H1 (cell line): Measurements from ENCODE around the gene SLC44A1.

Source experiments
- CEBPB ChIP-seq: IDR thresholded peaks from 2 replicates; pipeline ENCODE4 v1.6.1; 2012; ENCODE audit warnings: low read depth, low read length
- EP300 ChIP-seq, 2 experiments: IDR thresholded peaks; 1 replicate in 1 of 2; 2 replicates in 1 of 2; pipeline ENCODE4 v1.6.1; 2011 to 2012; ENCODE audit warnings: low read depth in 2 of 2, low read length in 2 of 2, mild to moderate bottlenecking in 2 of 2, borderline replicate concordance in 1 of 2, inconsistent platforms in 1 of 2, moderate library complexity in 1 of 2
- EZH2 ChIP-seq: fragments of 200-600 bp; sonication (generic); IDR thresholded peaks from 2 replicates; pipeline ENCODE4 v1.7.1; 2012; ENCODE audit warnings: low read depth, mild to moderate bottlenecking, moderate library complexity, low read length, inconsistent platforms; ENCODE audit not compliant: severe bottlenecking
- POLR2A ChIP-seq, 2 experiments: IDR thresholded peaks; 1 replicate in 1 of 2; 2 replicates in 1 of 2; pipeline ENCODE4 v1.6.1; 2011; ENCODE audit warnings: low read depth in 2 of 2, low read length in 2 of 2, mild to moderate bottlenecking in 2 of 2; ENCODE audit errors: control extremely low read depth in 1 of 2
- RFX5 ChIP-seq: IDR thresholded peaks from 2 replicates; pipeline ENCODE4 v1.6.1; 2011; ENCODE audit warnings: low read depth, low read length, improper control_type of control experiment, borderline replicate concordance
- SP1 ChIP-seq: IDR thresholded peaks from 2 replicates; pipeline ENCODE4 v1.6.1; 2011; ENCODE audit warnings: low read depth, low read length
- TF ChIP-seq, protein P1 (sequence below), 3 experiments: IDR thresholded peaks; 1 replicate in 2 of 3; 2 replicates in 1 of 3; pipeline versions ENCODE4 v1.5.1 to v1.6.1; 2011; ENCODE audit warnings: low read length in 3 of 3, mild to moderate bottlenecking in 3 of 3, inconsistent platforms in 2 of 3, low read depth in 1 of 3, moderate library complexity in 1 of 3; ENCODE audit not compliant: insufficient read depth in 1 of 3; ENCODE audit errors: control extremely low read depth in 1 of 3
- TF ChIP-seq, protein P2 (sequence below): IDR thresholded peaks from 2 replicates; pipeline ENCODE4 v1.6.1; 2012; ENCODE audit warnings: low read length, inconsistent platforms

DNA sequence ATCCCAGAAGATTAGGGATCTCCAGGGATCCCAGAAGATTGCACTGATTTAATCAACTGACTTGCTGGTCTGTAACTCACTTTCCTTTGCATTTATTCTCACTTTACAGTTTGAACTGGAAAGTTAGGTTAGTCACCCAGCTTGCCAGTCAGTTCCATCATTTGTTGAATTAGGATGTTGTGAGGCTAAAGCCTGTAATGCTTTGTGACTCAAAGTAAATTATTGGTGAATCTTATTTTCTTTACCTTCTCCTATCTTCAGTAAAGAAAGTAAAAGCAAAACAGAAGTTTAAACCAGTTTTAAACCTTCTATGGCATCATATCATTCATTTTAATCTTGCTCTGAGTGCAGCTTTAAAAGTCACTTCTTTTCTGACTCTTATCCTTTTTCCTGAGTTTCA is 85.8 kb downstream of the SLC44A1 start:
- TF ChIP-seq EP300 (IDR thresholded peaks at IDR 0.05; ENCODE audit: borderline replicate concordance in 1 of 2, low read depth in 2 of 2, low read length in 2 of 2), result no peak
- no peak for TF ChIP-seq RFX5
- TF ChIP-seq EZH2, result no peak
- TF ChIP-seq, protein P1, sequence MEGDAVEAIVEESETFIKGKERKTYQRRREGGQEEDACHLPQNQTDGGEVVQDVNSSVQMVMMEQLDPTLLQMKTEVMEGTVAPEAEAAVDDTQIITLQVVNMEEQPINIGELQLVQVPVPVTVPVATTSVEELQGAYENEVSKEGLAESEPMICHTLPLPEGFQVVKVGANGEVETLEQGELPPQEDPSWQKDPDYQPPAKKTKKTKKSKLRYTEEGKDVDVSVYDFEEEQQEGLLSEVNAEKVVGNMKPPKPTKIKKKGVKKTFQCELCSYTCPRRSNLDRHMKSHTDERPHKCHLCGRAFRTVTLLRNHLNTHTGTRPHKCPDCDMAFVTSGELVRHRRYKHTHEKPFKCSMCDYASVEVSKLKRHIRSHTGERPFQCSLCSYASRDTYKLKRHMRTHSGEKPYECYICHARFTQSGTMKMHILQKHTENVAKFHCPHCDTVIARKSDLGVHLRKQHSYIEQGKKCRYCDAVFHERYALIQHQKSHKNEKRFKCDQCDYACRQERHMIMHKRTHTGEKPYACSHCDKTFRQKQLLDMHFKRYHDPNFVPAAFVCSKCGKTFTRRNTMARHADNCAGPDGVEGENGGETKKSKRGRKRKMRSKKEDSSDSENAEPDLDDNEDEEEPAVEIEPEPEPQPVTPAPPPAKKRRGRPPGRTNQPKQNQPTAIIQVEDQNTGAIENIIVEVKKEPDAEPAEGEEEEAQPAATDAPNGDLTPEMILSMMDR (IDR thresholded peaks at IDR 0.05; ENCODE audit: control extremely low read depth in 1 of 3, insufficient read depth in 1 of 3, low read depth in 1 of 3, low read length in 3 of 3), result no peak
- TF ChIP-seq, protein P2, sequence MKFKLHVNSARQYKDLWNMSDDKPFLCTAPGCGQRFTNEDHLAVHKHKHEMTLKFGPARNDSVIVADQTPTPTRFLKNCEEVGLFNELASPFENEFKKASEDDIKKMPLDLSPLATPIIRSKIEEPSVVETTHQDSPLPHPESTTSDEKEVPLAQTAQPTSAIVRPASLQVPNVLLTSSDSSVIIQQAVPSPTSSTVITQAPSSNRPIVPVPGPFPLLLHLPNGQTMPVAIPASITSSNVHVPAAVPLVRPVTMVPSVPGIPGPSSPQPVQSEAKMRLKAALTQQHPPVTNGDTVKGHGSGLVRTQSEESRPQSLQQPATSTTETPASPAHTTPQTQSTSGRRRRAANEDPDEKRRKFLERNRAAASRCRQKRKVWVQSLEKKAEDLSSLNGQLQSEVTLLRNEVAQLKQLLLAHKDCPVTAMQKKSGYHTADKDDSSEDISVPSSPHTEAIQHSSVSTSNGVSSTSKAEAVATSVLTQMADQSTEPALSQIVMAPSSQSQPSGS, result no peak
- TF ChIP-seq SP1, result no peak
- no peak for TF ChIP-seq CEBPB
- TF ChIP-seq POLR2A (IDR thresholded peaks at IDR 0.05; ENCODE audit: control extremely low read depth in 1 of 2, low read depth in 2 of 2, low read length in 2 of 2), result no peak
